D721Med (cell line): ENCODE measurements around the gene PSG2.
"Not testable (repeated sequence)": the region's sequence is repeated elsewhere in the genome, so short reads cannot be mapped to it uniquely, and the experiment has no call there.

Source experiments
- DNase-seq: peaks from one replicate; pipeline ENCODE4 v3.0.0; 2011; ENCODE audit warnings: low spot score; ENCODE audit not compliant: insufficient read length
- FAIRE-seq: peaks from 2 replicates; lab custom pipeline; 2011; peaks lifted over from hg19 to GRCh38; lab: Jason Lieb, UNC
- TF ChIP-seq, protein P1 (sequence below): IDR thresholded peaks from 2 replicates; pipeline ENCODE4 v1.5.1; 2012; ENCODE audit warnings: mild to moderate bottlenecking, control low read depth; ENCODE audit not compliant: insufficient read depth; ENCODE audit errors: missing control alignments

The PSG2 gene

DNA sequence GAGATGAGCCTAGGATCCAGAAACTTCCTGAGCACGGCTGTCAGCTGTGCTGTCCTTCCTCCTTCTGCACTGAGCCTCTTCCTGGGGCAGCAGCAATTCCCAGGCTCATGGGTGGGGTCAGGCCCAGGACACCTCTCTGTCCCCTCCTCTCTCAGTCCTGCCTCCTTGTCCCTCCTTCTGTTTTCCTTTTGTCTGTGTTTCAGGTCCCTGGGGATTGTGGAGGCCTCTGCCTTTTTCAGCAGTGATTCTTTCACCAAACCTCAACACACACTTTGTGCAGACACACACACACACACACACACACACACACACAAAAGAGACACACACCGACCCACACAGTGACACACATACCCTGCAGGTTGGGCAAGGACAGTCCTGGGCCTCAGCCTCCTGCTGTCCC is at the start of gene PSG2:
PSG2 (minus strand) TSS at position 101 of the 400 bp plus-strand sequence. CDS start 132 bp downstream, outside the sequence.
- not testable (repeated sequence) for FAIRE-seq, DNase-seq

DNA sequence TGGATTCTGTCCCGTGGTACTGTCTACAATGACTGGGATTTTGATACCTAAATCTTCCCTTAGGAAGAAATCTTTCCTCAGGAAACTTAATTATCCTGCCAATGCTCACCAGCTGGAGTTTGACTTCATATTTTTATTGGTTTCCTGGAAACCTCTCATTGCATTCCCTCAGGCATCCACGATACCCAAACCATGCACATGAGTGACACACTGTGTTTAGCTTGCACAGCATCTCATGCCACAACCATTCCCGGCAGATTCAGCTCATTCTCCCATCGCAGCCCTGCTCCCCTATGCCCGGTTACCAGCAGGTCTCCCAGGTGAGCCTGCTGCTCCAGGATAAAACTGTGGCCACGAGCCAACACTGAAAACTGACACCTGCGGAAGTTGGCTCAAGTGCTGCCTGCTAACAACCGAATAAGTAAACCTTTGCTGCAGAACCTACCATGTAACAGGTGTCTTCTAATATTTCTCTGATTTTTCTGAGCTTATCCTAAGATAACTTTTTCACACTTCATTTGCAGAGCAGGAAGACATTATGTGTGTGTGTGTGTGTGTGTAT is 48.9 kb upstream of the PSG2 start:
- not testable (repeated sequence) for DNase-seq, FAIRE-seq

DNA sequence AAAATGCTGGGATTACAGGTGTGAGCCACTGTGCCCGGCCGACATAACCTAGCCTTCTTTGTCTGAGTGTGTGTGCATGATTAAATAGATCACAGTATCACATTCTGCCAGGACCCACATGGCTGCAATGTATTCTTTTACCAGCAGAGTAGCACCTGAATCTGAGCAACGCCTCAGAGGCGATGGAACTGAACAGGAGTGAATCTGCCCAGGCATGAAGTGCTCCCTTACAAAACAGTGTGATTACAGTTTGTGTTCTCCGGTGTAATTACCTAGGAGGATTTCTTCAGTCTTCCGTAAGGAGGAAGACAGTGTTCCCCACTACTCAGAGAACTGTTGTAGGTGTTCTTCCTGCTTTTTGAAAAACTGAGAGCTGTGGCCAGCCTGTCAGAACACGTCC is 46.7 kb upstream of the PSG2 start:
- not testable (repeated sequence) for DNase-seq, FAIRE-seq

DNA sequence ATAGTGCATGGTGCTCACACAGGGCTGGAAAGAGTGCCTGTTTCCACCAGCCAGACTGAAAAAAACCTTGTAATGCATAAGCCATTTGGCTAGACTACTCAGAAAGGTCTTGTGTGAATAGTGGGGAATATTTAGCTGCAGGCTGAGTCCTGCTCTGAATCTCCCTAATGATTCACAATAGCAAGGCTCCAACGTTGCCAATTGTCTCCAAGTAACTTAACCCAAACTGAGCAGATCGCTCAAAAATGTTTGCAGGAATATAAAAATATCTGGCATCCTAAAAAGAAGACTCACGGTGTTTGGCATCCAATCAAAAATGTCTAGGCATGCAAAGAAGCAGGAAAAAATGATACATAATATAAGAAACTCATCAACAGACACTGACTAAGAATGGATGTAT is 44.8 kb upstream of the PSG2 start:
- not testable (repeated sequence) for FAIRE-seq, DNase-seq

DNA sequence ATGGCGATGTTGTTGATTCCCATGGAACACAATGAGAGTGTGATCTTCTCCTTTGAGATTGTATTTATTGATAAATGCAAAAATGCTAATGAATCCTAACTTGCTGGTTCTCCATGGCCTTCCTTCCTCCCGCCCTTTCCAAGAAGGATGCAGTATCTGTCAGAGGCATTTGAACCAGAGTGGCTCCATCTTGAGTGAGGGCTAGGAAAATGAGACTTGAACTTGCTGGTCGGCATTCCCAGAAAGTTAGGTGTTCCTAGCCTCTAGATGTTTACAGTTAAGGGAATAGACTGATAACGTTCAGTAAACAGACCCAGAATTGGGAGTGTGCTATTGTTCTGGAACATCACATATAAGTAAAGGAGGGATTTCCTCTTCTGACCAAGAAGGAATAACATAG is 44.2 kb upstream of the PSG2 start:
- TF ChIP-seq, protein P1, sequence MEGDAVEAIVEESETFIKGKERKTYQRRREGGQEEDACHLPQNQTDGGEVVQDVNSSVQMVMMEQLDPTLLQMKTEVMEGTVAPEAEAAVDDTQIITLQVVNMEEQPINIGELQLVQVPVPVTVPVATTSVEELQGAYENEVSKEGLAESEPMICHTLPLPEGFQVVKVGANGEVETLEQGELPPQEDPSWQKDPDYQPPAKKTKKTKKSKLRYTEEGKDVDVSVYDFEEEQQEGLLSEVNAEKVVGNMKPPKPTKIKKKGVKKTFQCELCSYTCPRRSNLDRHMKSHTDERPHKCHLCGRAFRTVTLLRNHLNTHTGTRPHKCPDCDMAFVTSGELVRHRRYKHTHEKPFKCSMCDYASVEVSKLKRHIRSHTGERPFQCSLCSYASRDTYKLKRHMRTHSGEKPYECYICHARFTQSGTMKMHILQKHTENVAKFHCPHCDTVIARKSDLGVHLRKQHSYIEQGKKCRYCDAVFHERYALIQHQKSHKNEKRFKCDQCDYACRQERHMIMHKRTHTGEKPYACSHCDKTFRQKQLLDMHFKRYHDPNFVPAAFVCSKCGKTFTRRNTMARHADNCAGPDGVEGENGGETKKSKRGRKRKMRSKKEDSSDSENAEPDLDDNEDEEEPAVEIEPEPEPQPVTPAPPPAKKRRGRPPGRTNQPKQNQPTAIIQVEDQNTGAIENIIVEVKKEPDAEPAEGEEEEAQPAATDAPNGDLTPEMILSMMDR: no peak
- FAIRE-seq (no peak), DNase-seq (no peak)

DNA sequence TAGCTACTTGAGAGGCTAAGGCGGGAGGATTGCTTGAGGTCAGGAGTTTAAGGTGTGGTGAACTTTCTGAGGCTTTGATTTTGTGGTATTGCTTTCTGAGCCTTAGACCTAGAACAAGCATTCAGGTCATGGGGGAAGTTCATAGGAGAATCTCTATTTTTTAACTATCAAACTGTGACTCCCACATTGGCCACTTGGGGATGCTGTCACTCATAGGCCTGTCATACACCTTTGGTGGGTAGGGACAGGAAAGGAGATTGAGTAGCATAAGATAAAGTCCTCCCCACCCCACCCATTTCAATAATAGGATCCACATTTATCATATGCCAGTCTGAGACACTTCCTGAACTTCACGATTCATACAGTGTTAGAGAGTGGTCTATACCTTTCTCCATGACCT is 41.9 kb upstream of the PSG2 start:
- no peak for FAIRE-seq
- DNase-seq: no peak
- TF ChIP-seq, protein P1: no peak

DNA sequence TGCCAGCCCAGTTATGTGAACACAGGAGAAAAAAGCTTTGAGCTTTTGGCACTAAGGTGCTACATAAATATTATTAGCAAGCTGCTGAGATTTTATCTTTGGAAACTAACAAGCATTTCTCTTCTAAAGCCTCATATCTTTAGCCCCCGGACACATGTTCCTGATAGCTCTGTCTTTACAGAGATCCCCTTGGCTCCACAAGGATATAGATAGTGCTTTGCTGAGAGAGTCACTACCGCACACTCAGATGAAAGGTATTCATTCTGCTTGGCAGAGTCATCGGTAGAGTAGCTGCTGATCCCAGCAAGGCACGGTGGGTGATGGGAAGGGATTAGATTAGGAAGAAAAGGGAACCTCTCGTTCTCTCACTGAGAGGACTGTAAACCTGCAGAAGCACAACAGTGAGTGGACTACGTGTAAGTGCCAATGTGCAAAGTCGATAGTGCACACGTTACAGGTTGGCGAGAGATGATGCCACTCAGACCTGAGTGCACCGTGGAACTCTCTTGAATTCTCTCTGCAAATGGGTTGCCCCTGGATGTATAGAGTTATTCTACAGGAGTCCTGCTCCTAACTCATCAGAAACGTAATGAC is 38.0 kb upstream of the PSG2 start:
- FAIRE-seq, DNase-seq: not testable (repeated sequence)

DNA sequence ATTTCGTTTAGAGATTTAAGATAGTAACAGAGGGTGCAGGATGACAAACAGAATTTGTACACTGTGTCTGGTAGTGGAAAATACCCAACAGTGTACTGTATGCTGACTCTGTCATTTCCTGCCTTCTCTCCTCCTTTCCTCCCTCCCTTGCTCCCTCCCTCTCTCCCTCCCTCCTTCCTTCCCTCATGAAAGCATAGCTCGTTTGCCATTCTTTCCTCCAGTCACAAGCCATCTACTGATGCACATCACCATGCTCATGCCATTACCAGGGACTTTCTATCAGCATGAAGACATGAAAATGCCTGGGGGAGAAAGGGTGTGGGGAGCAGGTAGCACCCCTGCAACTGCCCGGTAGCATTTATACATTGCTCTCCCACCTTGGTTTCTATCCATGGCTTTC is 37.0 kb upstream of the PSG2 start:
- DNase-seq, FAIRE-seq: not testable (repeated sequence)

DNA sequence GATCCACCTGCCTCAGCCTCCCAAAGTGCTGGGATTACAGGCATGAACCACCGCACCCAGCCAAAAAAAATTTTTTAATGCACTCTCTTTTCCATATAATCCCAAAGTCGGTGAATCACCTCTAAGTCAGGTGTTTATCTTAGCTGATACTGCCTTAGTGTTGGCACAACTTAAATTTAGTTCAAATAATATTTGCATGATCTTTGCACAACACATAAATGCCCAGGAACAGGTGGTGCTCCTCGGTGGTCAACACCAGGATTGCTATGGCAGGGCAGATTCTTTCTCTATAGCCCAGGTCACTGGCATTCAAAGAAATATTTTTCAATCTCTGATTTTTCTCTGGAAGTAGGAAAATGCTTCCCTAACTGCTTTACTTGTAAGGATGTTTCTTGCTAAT is 33.9 kb upstream of the PSG2 start:
- not testable (repeated sequence) for FAIRE-seq, DNase-seq

DNA sequence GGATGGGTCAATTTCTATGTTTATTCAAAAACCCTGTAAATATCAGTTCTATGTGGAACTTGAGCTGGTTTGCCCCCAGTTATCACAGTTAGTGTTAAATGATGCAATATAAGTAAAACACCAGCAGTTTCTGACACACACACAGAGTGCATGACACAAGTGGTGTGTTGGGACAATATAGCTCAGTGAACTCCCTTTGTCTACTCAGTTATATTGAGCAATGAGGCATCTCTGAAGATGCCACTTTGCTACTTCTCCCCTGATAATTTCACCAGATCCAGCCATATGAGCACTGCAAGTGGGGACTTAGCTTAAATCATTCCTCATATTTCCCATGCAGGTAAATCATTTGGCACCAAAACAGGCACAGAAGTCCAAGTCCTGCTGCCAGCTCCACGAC is 33.0 kb upstream of the PSG2 start:
- FAIRE-seq, DNase-seq: not testable (repeated sequence)

DNA sequence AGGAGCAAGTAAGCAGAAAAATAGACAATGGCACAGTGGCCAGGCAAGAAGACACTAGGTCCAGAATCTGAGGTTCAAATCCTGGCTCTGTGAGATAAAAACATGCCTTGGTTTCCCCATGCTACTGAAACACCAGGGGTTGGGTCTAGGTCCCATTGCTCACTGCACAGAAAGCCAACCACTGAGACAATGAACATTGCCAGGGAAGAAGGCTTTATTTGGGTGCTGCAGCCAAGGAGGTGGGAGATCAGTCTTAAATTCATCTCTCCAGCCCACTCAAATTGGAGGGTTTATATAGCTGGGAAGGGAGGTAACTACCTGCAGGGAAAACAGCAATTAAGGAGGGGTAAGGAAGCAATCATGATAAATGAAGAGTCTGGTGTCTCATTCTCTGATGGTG is 32.6 kb upstream of the PSG2 start:
- not testable (repeated sequence) for FAIRE-seq, DNase-seq

DNA sequence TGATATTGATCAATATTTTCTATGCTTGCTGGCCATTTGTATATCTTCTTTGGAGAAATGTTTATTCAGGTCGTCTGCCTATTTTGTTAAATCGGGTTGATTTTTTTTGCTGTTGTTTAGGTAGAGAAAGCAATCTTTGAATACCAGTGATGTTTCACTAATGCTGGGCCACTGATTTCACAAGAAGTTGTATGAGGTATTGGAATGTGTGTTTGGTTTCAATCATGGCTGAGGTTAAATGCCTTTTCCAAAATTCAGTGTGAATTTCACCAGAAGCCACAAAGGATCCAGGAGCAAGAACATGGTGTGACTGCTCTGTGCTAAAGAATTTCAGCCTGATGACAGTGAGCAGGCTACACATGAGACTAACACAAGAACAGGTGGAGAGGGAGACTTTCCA is 32.1 kb upstream of the PSG2 start:
- not testable (repeated sequence) for DNase-seq, FAIRE-seq

DNA sequence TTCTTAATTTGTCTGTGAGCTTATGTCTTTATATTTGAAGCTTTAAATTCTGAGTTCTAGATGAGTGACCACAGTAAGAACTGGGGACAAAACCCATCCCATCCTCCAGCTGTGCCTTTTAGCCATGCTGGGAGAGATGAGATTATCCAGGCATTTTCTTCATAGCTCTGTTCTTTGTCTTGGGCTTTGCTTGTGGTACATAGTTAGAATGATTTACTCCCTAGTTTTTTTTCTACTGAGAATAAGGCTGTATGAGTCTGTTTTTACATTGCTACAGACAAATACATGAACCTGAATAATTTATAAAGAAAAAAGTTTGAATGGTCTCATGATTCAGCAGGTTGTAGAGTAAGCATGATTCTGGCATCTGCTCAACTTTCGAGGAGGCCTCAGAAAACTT is 24.9 kb upstream of the PSG2 start:
- not testable (repeated sequence) for FAIRE-seq

More for the DNA sequence above, 24.9 kb upstream of the PSG2 start:
- not testable (repeated sequence) for DNase-seq
